ENCODE results near the gene PCNT.
"Not testable (repeated sequence)": the region's sequence is repeated elsewhere in the genome, so short reads cannot be mapped to it uniquely, and the experiment has no call there.

The PCNT gene

GRCh38 chr21:46368533-46369285 is 44.8 kb downstream of the PCNT start:
- Histone ChIP-seq H3K36me3 (ENCODE audit: control insufficient read depth in 5 of 5, insufficient read depth in 5 of 5, low read length in 5 of 5) (peaks cover 0 to 66% (median 55%) of the 10 kb centered on the region in 5 donors), H3K9me3 (ENCODE audit: control insufficient read depth in 5 of 5, low read length in 5 of 5) (peaks cover 0 to 4% (median 0%) of the 10 kb centered on the region in 5 donors), H3K9ac (ENCODE audit: low read length in 5 of 5) (no peak overlapping the region), H3K4me1 (ENCODE audit: control insufficient read depth in 5 of 5, insufficient read depth in 5 of 5, low read length in 5 of 5) (peaks cover 0 to 12% (median 0%) of the 10 kb centered on the region in 5 donors), H3K27ac (ENCODE audit: low read depth, low read length) (no peak overlapping the region), H3K4me3 (ENCODE audit: low read depth in 1 of 5, low read length in 5 of 5) (no peak overlapping the region), H3K27me3 (ENCODE audit: control insufficient read depth in 5 of 5, insufficient read depth in 4 of 5, low read length in 5 of 5) (no peaks in the 10 kb centered on the region)

GRCh38 chr21:46369520-46370235 is 45.7 kb downstream of the PCNT start:
- Histone ChIP-seq H3K27ac (ENCODE audit: low read depth, low read length) (no peak overlapping the region), H3K9me3 (ENCODE audit: control insufficient read depth in 5 of 5, low read length in 5 of 5) (peaks cover 0 to 4% (median 0%) of the 10 kb centered on the region in 5 donors), H3K4me1 (ENCODE audit: control insufficient read depth in 5 of 5, insufficient read depth in 5 of 5, low read length in 5 of 5) (peaks cover 0 to 12% (median 0%) of the 10 kb centered on the region in 5 donors), H3K36me3 (ENCODE audit: control insufficient read depth in 5 of 5, insufficient read depth in 5 of 5, low read length in 5 of 5) (peaks cover 0 to 60% (median 46%) of the 10 kb centered on the region in 5 donors), H3K4me3 (ENCODE audit: low read depth in 1 of 5, low read length in 5 of 5) (no peak overlapping the region), H3K27me3 (ENCODE audit: control insufficient read depth in 5 of 5, insufficient read depth in 4 of 5, low read length in 5 of 5) (no peaks in the 10 kb centered on the region), H3K9ac (ENCODE audit: low read length in 5 of 5) (no peak overlapping the region)

- H3K27me3 ChIP-seq (ENCODE audit: control insufficient read depth in 5 of 5, insufficient read depth in 4 of 5, low read length in 5 of 5) = no peaks in the 10 kb centered on the region
- H3K27ac ChIP-seq (ENCODE audit: low read depth, low read length) = no peak overlapping the region
- peaks cover 0 to 12% (median 0%) of the 10 kb centered on the region in 5 donors for H3K4me1 ChIP-seq (ENCODE audit: control insufficient read depth in 5 of 5, insufficient read depth in 5 of 5, low read length in 5 of 5)
- peaks cover 0 to 4% (median 0%) of the 10 kb centered on the region in 5 donors for H3K9me3 ChIP-seq (ENCODE audit: control insufficient read depth in 5 of 5, low read length in 5 of 5)
- H3K4me3 ChIP-seq (ENCODE audit: low read depth in 1 of 5, low read length in 5 of 5) = no peak overlapping the region
- no peak overlapping the region for H3K9ac ChIP-seq (ENCODE audit: low read length in 5 of 5)
- peaks cover 0 to 51% (median 30%) of the 10 kb centered on the region in 5 donors for H3K36me3 ChIP-seq (ENCODE audit: control insufficient read depth in 5 of 5, insufficient read depth in 5 of 5, low read length in 5 of 5)
Observed at GRCh38 chr21:46371204-46372013, 47.5 kb downstream of the PCNT start.

GRCh38 chr21:46372014-46372485 is 48.1 kb downstream of the PCNT start:
- peaks cover 0 to 4% (median 0%) of the 10 kb centered on the region in 5 donors for H3K9me3 ChIP-seq (ENCODE audit: control insufficient read depth in 5 of 5, low read length in 5 of 5)
- H3K27me3 ChIP-seq (ENCODE audit: control insufficient read depth in 5 of 5, insufficient read depth in 4 of 5, low read length in 5 of 5) = no peaks in the 10 kb centered on the region
- no peak overlapping the region for H3K9ac ChIP-seq (ENCODE audit: low read length in 5 of 5)
- H3K4me3 ChIP-seq (ENCODE audit: low read depth in 1 of 5, low read length in 5 of 5) = no peak overlapping the region
- H3K4me1 ChIP-seq (ENCODE audit: control insufficient read depth in 5 of 5, insufficient read depth in 5 of 5, low read length in 5 of 5) = peaks cover 0 to 12% (median 0%) of the 10 kb centered on the region in 5 donors
- no peak overlapping the region for H3K27ac ChIP-seq (ENCODE audit: low read depth, low read length)
- H3K36me3 ChIP-seq (ENCODE audit: control insufficient read depth in 5 of 5, insufficient read depth in 5 of 5, low read length in 5 of 5) = peaks cover 0 to 44% (median 25%) of the 10 kb centered on the region in 5 donors

- not testable (repeated sequence) for H3K9me3 ChIP-seq (ENCODE audit: control insufficient read depth in 5 of 5, low read length in 5 of 5); H3K27me3 ChIP-seq (ENCODE audit: control insufficient read depth in 5 of 5, insufficient read depth in 4 of 5, low read length in 5 of 5); H3K9ac ChIP-seq (ENCODE audit: low read length in 5 of 5); H3K4me3 ChIP-seq (ENCODE audit: low read depth in 1 of 5, low read length in 5 of 5); H3K27ac ChIP-seq (ENCODE audit: low read depth, low read length)
- Histone ChIP-seq H3K4me1 (ENCODE audit: control insufficient read depth in 5 of 5, insufficient read depth in 5 of 5, low read length in 5 of 5) (peaks cover 0 to 12% (median 0%) of the 10 kb centered on the region in 5 donors), H3K36me3 (ENCODE audit: control insufficient read depth in 5 of 5, insufficient read depth in 5 of 5, low read length in 5 of 5) (peaks cover 0 to 37% (median 21%) of the 10 kb centered on the region in 5 donors)
Observed at GRCh38 chr21:46372947-46373346, 49.0 kb downstream of the PCNT start.

- Histone ChIP-seq H3K9ac (ENCODE audit: low read length in 5 of 5) (no peak overlapping the region), H3K36me3 (ENCODE audit: control insufficient read depth in 5 of 5, insufficient read depth in 5 of 5, low read length in 5 of 5) (peaks cover 0 to 28% (median 17%) of the 10 kb centered on the region in 5 donors), H3K9me3 (ENCODE audit: control insufficient read depth in 5 of 5, low read length in 5 of 5) (peaks cover 0 to 4% (median 0%) of the 10 kb centered on the region in 5 donors), H3K27ac (ENCODE audit: low read depth, low read length) (no peak overlapping the region), H3K27me3 (ENCODE audit: control insufficient read depth in 5 of 5, insufficient read depth in 4 of 5, low read length in 5 of 5) (no peaks in the 10 kb centered on the region), H3K4me3 (ENCODE audit: low read depth in 1 of 5, low read length in 5 of 5) (no peak overlapping the region), H3K4me1 (ENCODE audit: control insufficient read depth in 5 of 5, insufficient read depth in 5 of 5, low read length in 5 of 5) (peaks cover 0 to under 1% (median 0%) of the 10 kb centered on the region in 5 donors)
Observed at GRCh38 chr21:46374761-46375389, 50.9 kb downstream of the PCNT start.

GRCh38 chr21:46375560-46376230 is 51.7 kb downstream of the PCNT start:
- Histone ChIP-seq H3K27ac (ENCODE audit: low read depth, low read length) (no peak overlapping the region), H3K36me3 (ENCODE audit: control insufficient read depth in 5 of 5, insufficient read depth in 5 of 5, low read length in 5 of 5) (peaks cover 0 to 28% (median 16%) of the 10 kb centered on the region in 5 donors), H3K9ac (ENCODE audit: low read length in 5 of 5) (no peak overlapping the region), H3K4me3 (ENCODE audit: low read depth in 1 of 5, low read length in 5 of 5) (no peak overlapping the region), H3K27me3 (ENCODE audit: control insufficient read depth in 5 of 5, insufficient read depth in 4 of 5, low read length in 5 of 5) (no peaks in the 10 kb centered on the region), H3K4me1 (ENCODE audit: control insufficient read depth in 5 of 5, insufficient read depth in 5 of 5, low read length in 5 of 5) (no peaks in the 10 kb centered on the region), H3K9me3 (ENCODE audit: control insufficient read depth in 5 of 5, low read length in 5 of 5) (peaks cover 0 to 4% (median 0%) of the 10 kb centered on the region in 5 donors)

- peaks cover 0 to 4% (median 0%) of the 10 kb centered on the region in 5 donors for H3K9me3 ChIP-seq (ENCODE audit: control insufficient read depth in 5 of 5, low read length in 5 of 5)
- no peak overlapping the region for H3K9ac ChIP-seq (ENCODE audit: low read length in 5 of 5)
- H3K4me1 ChIP-seq (ENCODE audit: control insufficient read depth in 5 of 5, insufficient read depth in 5 of 5, low read length in 5 of 5) = no peaks in the 10 kb centered on the region
- peaks cover 0 to 28% (median 16%) of the 10 kb centered on the region in 5 donors for H3K36me3 ChIP-seq (ENCODE audit: control insufficient read depth in 5 of 5, insufficient read depth in 5 of 5, low read length in 5 of 5)
- H3K27ac ChIP-seq (ENCODE audit: low read depth, low read length) = no peak overlapping the region
- H3K27me3 ChIP-seq (ENCODE audit: control insufficient read depth in 5 of 5, insufficient read depth in 4 of 5, low read length in 5 of 5) = no peaks in the 10 kb centered on the region
- no peak overlapping the region for H3K4me3 ChIP-seq (ENCODE audit: low read depth in 1 of 5, low read length in 5 of 5)
Observed at GRCh38 chr21:46376231-46376628, 52.3 kb downstream of the PCNT start.
